Stimulated activated effector memory CD8-positive, alpha-beta T cell treated with anti-CD3 and anti-CD28 coated beads, Interleukin-12 subunit alpha, Interleukin-12 subunit beta, amount 100 ng/mL, for 72 hours (primary cell): ENCODE data around the gene MPEG1.

Experiments
- ATAC-seq: fragments of 150-1000 bp; cut with Tn5 transposase; 2 replicates; pipeline ENCODE4 v1.10.0; 2021
- DNase-seq, 2 donors: peaks; one replicate each; pipeline ENCODE4 v3.0.0; 2021 to 2022; ENCODE audit warnings: low spot score in 2 of 2
- H3K27ac Mint-ChIP-seq: one replicate; pipeline ENCODE4 v1.8.0; 2022; ENCODE audit warnings: mild to moderate bottlenecking, mixed read lengths
- H3K36me3 Mint-ChIP-seq: one replicate; pipeline ENCODE4 v1.8.0; 2022; ENCODE audit warnings: mild to moderate bottlenecking, mixed read lengths
- H3K4me1 Mint-ChIP-seq: one replicate; pipeline ENCODE4 v1.8.0; 2022; ENCODE audit warnings: mixed read lengths
- H3K4me3 Mint-ChIP-seq: one replicate; pipeline ENCODE4 v1.8.0; 2022; ENCODE audit warnings: mild to moderate bottlenecking, mixed read lengths
- H3K9me3 Mint-ChIP-seq: one replicate; pipeline ENCODE4 v1.8.0; 2022; ENCODE audit warnings: mixed read lengths

MPEG1 gene

GRCh38 chr11:59186130-59186594, 26.6 kb downstream of the MPEG1 start:
- no peaks in the 10 kb centered on the region for H3K36me3 Mint-ChIP-seq
- H3K9me3 Mint-ChIP-seq, result no peaks in the 10 kb centered on the region
- H3K4me1 Mint-ChIP-seq, result peaks cover 5% of the 10 kb centered on the region
- DNase-seq, result peak; percentile 41 to 72
- no peak overlapping the region for H3K27ac Mint-ChIP-seq
- ATAC-seq, result peak; percentile 77
- no peak overlapping the region for H3K4me3 Mint-ChIP-seq

GRCh38 chr11:59185386-59185945, 27.3 kb downstream of the MPEG1 start:
- no peak overlapping the region for H3K4me3 Mint-ChIP-seq
- peaks cover 5% of the 10 kb centered on the region for H3K4me1 Mint-ChIP-seq

GRCh38 chr11:59184691-59185339, 27.9 kb downstream of the MPEG1 start:
- H3K4me3 Mint-ChIP-seq, result no peak overlapping the region
- no peaks in the 10 kb centered on the region for H3K9me3 Mint-ChIP-seq
- H3K4me1 Mint-ChIP-seq, result peaks cover 5% of the 10 kb centered on the region
- no peak for DNase-seq
- ATAC-seq, result no peak
- no peak overlapping the region for H3K27ac Mint-ChIP-seq
- no peaks in the 10 kb centered on the region for H3K36me3 Mint-ChIP-seq

More at GRCh38 chr11:59185386-59185945, 27.3 kb downstream of the MPEG1 start:
- ATAC-seq, result no peak
- H3K27ac Mint-ChIP-seq, result no peak overlapping the region
- no peak for DNase-seq
- no peaks in the 10 kb centered on the region for H3K9me3 Mint-ChIP-seq
- no peaks in the 10 kb centered on the region for H3K36me3 Mint-ChIP-seq

- no peaks in the 10 kb centered on the region for H3K9me3 Mint-ChIP-seq
- ATAC-seq (no peak), DNase-seq (no peak)
- H3K4me3 Mint-ChIP-seq, result no peak overlapping the region
- H3K27ac Mint-ChIP-seq, result no peak overlapping the region
- peaks cover 1% of the 10 kb centered on the region for H3K36me3 Mint-ChIP-seq
- H3K4me1 Mint-ChIP-seq, result peaks cover 5% of the 10 kb centered on the region
Observed at GRCh38 chr11:59183771-59184170, 29.0 kb downstream of the MPEG1 start.

DNA sequence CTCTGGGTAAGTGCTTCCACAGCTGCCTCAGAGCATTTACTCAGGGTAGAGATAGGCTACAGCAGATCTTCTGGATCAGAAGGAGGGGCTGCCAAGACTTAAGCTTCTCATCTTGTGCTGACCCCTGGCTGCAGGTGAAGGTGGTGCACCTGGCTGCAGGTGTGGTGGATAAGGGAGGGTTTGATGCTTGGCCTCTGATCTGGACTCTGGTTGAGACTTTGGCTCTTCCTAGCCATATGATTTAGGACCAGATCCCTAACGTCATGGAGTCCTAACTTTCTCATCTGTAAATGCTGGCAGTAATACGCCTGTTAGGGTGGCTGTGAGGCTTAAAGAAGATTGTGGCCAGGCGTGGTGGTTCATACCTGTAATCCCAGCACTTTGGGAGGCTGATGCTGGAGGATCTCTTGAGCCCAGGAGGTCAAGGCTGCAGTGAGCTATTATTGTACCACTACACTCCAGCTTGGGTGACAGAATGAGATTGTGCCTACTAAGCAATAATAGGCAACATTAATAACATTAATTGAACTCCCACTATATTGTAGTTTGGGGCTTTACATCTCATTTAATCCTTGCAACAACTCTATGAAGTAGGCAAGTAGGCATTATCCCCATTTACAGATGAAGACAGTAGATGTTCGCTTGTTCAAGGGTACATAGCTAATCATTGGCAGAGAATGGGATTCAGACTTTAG, 30.1 kb downstream of the MPEG1 start:
- Mint-ChIP-seq H3K36me3 (peaks cover 5% of the 10 kb centered on the region), H3K4me1 (peaks cover 5% of the 10 kb centered on the region), H3K4me3 (no peak overlapping the region), H3K27ac (no peak overlapping the region), H3K9me3 (no peaks in the 10 kb centered on the region)
- DNase-seq (no peak), ATAC-seq (peak; percentile 14)

GRCh38 chr11:59181746-59182456, 30.8 kb downstream of the MPEG1 start:
- peaks cover 5% of the 10 kb centered on the region for H3K4me1 Mint-ChIP-seq
- no peaks in the 10 kb centered on the region for H3K9me3 Mint-ChIP-seq
- ATAC-seq, result no peak
- no peak overlapping the region for H3K27ac Mint-ChIP-seq
- peaks cover 5% of the 10 kb centered on the region for H3K36me3 Mint-ChIP-seq
- no peak for DNase-seq
- no peak overlapping the region for H3K4me3 Mint-ChIP-seq

- ATAC-seq (no peak), DNase-seq (no peak)
- H3K27ac Mint-ChIP-seq, result no peak overlapping the region
- H3K9me3 Mint-ChIP-seq, result no peaks in the 10 kb centered on the region
- peaks cover under 1% of the 10 kb centered on the region for H3K4me1 Mint-ChIP-seq
- H3K4me3 Mint-ChIP-seq, result no peak overlapping the region
- H3K36me3 Mint-ChIP-seq, result peaks cover 5% of the 10 kb centered on the region
Observed at GRCh38 chr11:59180907-59181306, 31.8 kb downstream of the MPEG1 start.

DNA sequence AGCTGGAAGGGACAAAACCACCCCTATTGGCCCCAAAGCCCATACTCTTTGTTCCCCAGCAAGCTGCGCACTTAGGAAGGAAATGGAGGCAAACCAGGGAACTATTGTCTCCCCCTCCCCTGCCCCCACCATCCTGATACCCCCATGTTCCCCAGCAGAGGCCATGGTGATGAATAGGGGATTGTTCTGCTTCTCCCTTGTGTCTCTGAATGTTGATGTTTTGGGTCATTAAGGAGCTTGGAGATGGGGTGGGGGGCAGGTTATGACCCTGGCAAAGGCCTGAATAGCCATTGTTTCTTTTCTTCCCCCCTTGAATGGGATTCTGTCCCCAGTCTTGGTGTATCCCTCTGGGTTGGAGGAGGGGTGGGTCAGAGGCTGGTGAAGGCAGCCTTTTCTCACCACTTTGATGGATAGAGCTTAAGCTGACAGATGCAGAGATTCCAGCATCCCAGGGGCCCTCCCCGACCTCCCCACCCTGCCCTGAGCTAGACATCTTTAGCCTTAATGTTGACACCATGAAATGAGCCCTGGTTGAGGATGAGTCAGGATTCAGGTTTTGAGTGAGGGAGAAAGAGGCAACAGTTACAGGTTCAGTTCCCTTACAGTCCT, 32.5 kb downstream of the MPEG1 start:
- Mint-ChIP-seq H3K9me3 (no peaks in the 10 kb centered on the region), H3K36me3 (peaks cover 5% of the 10 kb centered on the region), H3K4me3 (no peak overlapping the region), H3K27ac (no peak overlapping the region), H3K4me1 (no peaks in the 10 kb centered on the region)
- ATAC-seq (no peak), DNase-seq (no peak)

DNA sequence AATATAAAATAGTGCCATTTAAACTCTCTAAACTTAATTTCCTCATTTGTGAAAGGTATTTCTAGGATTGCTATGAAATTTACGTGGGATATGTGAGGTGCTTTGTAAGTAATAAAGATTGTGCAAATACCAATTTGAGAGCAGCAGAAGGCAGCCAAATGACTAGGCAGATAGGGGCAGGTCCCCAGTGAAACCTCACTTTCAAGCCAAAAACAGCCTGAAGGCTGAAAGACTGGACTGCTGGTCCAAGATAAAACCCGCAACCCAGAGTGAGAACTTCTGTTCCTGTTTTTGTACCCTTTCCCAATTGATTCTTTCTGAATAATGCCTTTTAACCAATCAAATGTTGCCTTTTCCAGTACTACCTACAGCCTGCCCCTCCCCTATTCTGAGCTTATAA, 33.6 kb downstream of the MPEG1 start:
- Mint-ChIP-seq H3K36me3 (peaks cover 5% of the 10 kb centered on the region), H3K4me1 (peaks cover 2% of the 10 kb centered on the region), H3K4me3 (no peak overlapping the region), H3K9me3 (no peaks in the 10 kb centered on the region), H3K27ac (no peak overlapping the region)
- ATAC-seq (no peak), DNase-seq (no peak)

DNA sequence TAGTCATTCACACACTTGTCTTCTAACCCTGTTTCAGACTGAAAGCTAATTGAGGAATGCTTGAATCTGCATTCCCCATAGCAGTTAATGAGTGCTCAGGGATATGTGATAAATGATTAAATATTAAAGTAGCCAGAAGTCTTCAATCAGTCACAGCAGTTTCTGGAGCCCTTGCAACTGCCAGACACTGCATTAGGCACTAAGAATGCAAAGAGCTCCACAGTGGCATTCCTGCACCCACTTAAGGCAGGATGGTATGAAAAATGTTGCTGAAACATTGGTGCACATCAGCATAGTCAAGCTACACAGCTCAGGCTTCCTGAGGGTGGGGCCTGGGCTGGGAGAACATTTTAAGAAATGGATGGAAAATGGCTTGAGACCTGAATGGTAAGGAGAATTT, 34.3 kb downstream of the MPEG1 start:
- Mint-ChIP-seq H3K4me1 (peaks cover 7% of the 10 kb centered on the region), H3K4me3 (no peak overlapping the region), H3K36me3 (peaks cover 5% of the 10 kb centered on the region), H3K9me3 (no peaks in the 10 kb centered on the region), H3K27ac (no peak overlapping the region)
- no peak for ATAC-seq
- no peak for DNase-seq

DNA sequence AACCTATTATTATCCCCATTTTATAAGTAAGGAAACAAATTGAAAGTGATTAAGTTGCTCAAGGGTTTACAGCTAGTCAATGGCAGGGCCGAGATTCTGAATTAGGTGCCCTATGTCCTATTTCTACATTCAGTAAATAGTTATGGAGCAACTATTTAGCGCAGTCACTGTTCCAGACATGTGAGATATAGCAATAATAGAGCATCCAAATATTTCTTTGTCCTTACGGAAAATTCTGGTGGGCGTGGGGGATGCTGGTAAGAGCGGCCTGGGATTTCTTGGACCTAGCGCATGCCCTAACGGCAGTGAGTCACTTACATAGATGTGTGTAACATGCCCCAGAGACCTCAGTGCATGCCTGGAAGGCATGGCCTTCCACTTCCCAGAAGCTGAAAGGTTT, 36.4 kb downstream of the MPEG1 start:
- H3K27ac Mint-ChIP-seq, result no peak overlapping the region
- H3K36me3 Mint-ChIP-seq, result peaks cover 5% of the 10 kb centered on the region
- H3K4me3 Mint-ChIP-seq, result no peak overlapping the region
- no peaks in the 10 kb centered on the region for H3K9me3 Mint-ChIP-seq
- no peak for DNase-seq
- no peak for ATAC-seq
- peaks cover 16% of the 10 kb centered on the region for H3K4me1 Mint-ChIP-seq

- ATAC-seq, result no peak
- no peak for DNase-seq
- Mint-ChIP-seq H3K4me3 (no peak overlapping the region), H3K9me3 (no peaks in the 10 kb centered on the region), H3K36me3 (peaks cover 5% of the 10 kb centered on the region), H3K27ac (no peak overlapping the region), H3K4me1 (peaks cover 16% of the 10 kb centered on the region)
Observed at GRCh38 chr11:59175091-59175501, 37.6 kb downstream of the MPEG1 start.

DNA sequence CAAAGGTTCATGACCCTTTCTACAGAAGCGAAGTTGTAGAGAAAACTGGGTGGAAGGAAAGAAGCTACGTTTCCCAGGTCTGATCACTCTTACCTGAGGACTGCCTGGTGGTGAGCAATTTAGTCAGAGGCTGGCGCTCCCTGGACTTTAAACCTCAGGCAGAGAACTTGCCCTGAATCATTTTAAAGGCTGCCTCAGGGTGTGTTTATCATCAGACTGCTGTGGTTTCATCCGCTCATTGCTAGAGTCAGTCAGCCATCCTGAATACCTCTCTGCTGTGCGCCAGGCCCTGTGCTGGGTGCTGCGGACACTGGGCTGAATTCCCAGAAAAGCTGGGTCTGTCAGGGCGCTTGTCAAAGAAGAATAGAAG, 38.1 kb downstream of the MPEG1 start:
- ATAC-seq (peak; percentile 52), DNase-seq (no peak)
- H3K9me3 Mint-ChIP-seq, result no peaks in the 10 kb centered on the region

DNA sequence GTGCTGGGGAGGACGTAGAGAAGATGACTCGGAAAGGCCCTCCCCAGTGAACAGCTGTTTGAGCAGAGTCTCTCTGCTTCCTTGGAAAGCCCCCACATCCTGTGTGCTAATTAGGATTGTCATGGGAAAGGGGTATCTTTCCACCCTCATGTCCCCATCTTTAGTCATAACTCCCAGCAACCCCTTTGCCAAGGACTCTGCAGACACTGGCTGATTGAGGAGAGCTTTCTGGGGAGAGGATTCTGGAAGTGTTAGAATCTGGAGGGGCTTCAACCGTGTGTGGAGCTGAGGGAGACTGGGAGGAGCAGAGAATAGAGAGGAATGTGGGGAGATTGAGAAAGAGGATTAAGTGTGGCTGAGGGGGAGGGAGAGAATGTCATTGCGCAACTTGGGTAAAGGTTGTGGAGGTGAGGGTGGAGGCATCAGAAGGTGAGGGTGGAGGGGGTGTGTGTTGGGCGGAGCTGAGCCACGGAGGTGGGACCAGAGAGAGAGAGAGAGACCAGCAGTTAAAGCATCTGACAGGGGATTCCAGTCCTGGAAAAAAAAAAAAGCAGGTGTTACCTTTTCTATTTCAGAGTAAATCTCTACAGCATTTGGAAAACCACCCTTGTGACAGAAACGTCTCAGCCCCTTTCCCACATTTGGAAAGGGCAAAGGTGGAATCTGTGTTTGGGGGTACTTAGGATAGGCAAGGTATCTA, 38.6 kb downstream of the MPEG1 start:
- no peak for ATAC-seq
- H3K36me3 Mint-ChIP-seq, result peaks cover 5% of the 10 kb centered on the region
- DNase-seq, result no peak
- no peak overlapping the region for H3K4me3 Mint-ChIP-seq
- H3K4me1 Mint-ChIP-seq, result peaks cover 16% of the 10 kb centered on the region
- no peaks in the 10 kb centered on the region for H3K9me3 Mint-ChIP-seq
- no peak overlapping the region for H3K27ac Mint-ChIP-seq

More for the DNA sequence above, 38.1 kb downstream of the MPEG1 start:
- Mint-ChIP-seq H3K36me3 (peaks cover 5% of the 10 kb centered on the region), H3K4me3 (no peak overlapping the region), H3K4me1 (peaks cover 16% of the 10 kb centered on the region), H3K27ac (no peak overlapping the region)
